C4-2B (cell line): ENCODE data around the gene PLD5.

Experiments
- H3K27ac ChIP-seq: fragments of 450-650 bp; 2 replicates; pipeline ENCODE4 v1.5.1; 2017
- CTCF ChIP-seq: fragments of 450-650 bp; conservative IDR thresholded peaks from 2 replicates; pipeline ENCODE4 v1.5.1; 2017; ENCODE audit warnings: mild to moderate bottlenecking
- ZFX ChIP-seq: fragments of 450-650 bp; IDR thresholded peaks from 2 replicates; pipeline ENCODE4 v1.6.1; 2017

The PLD5 gene

GRCh38 chr1:242524571-242525359 lies at the start of gene PLD5:
Gene PLD5 (minus strand): TSS chr1:242524697.
- no peak within 1 kb of the TSS for H3K27ac ChIP-seq
- peak; percentile 4; the same call in 1 of the 2 replicates for TF ChIP-seq CTCF
- TF ChIP-seq ZFX = no peak

- no peak overlapping the region for H3K27ac ChIP-seq
- no peak for TF ChIP-seq CTCF
Measured at GRCh38 chr1:242569867-242570266, 45.4 kb upstream of the PLD5 start.

- no peak overlapping the region for H3K27ac ChIP-seq
- TF ChIP-seq ZFX (no peak), CTCF (no peak)
Measured at GRCh38 chr1:242568666-242569065, 44.2 kb upstream of the PLD5 start.

- H3K27ac ChIP-seq = no peak overlapping the region
- no peak for TF ChIP-seq CTCF
- TF ChIP-seq ZFX = no peak
Measured at GRCh38 chr1:242567596-242567995, 43.1 kb upstream of the PLD5 start.

GRCh38 chr1:242556759-242557158 lies 32.3 kb upstream of the PLD5 start:
- TF ChIP-seq ZFX (no peak), CTCF (no peak)
- no peak overlapping the region for H3K27ac ChIP-seq

- no peak for TF ChIP-seq CTCF
- TF ChIP-seq ZFX = no peak
- no peak overlapping the region for H3K27ac ChIP-seq
Measured at GRCh38 chr1:242556276-242556675, 31.8 kb upstream of the PLD5 start.

- TF ChIP-seq ZFX (no peak), CTCF (no peak)
- no peak overlapping the region for H3K27ac ChIP-seq
Measured at GRCh38 chr1:242554577-242554976, 30.1 kb upstream of the PLD5 start.
